GM12801 (cell line): ENCODE results near the gene SULT1C2.

Experiments
- TF ChIP-seq, protein P1 (sequence below): IDR thresholded peaks from one replicate; pipeline ENCODE4 v1.5.1; 2011; ENCODE audit warnings: control low read depth; ENCODE audit not compliant: insufficient read length; ENCODE audit errors: extremely low read depth

Gene SULT1C2

GRCh38 chr2:108293850-108294249 is 5.2 kb downstream of the SULT1C2 start:
- TF ChIP-seq, protein P1, sequence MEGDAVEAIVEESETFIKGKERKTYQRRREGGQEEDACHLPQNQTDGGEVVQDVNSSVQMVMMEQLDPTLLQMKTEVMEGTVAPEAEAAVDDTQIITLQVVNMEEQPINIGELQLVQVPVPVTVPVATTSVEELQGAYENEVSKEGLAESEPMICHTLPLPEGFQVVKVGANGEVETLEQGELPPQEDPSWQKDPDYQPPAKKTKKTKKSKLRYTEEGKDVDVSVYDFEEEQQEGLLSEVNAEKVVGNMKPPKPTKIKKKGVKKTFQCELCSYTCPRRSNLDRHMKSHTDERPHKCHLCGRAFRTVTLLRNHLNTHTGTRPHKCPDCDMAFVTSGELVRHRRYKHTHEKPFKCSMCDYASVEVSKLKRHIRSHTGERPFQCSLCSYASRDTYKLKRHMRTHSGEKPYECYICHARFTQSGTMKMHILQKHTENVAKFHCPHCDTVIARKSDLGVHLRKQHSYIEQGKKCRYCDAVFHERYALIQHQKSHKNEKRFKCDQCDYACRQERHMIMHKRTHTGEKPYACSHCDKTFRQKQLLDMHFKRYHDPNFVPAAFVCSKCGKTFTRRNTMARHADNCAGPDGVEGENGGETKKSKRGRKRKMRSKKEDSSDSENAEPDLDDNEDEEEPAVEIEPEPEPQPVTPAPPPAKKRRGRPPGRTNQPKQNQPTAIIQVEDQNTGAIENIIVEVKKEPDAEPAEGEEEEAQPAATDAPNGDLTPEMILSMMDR = no peak

- TF ChIP-seq, protein P1 = no peak
These were observed 8.9 kb downstream of the SULT1C2 start for GRCh38 chr2:108297436-108298141.

GRCh38 chr2:108301558-108301957 is 12.9 kb downstream of the SULT1C2 start:
- TF ChIP-seq, protein P1 = no peak

DNA sequence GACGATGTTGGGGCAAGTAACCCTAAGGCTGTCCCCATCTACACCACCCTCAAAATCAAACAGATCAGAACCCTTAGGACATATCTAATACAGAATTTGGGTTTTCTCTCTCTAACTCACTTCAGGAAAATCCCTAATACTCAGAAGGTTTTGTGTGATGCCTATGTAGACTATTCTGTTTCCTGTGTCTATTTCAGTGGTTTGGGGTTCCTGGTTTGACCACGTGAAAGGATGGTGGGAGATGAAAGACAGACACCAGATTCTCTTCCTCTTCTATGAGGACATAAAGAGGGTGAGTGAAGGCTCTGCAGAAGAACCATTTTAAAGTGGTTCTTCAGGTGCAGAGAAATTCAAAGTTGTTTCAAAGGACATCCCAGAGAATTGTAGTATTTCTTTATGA is 16.3 kb downstream of the SULT1C2 start:
- TF ChIP-seq, protein P1 = no peak

- TF ChIP-seq, protein P1 = no peak
These were observed 17.2 kb downstream of the SULT1C2 start for GRCh38 chr2:108305901-108306300.

GRCh38 chr2:108309903-108310302 is 21.2 kb downstream of the SULT1C2 start:
- TF ChIP-seq, protein P1 = no peak

- TF ChIP-seq, protein P1 = no peak
These were observed 26.0 kb downstream of the SULT1C2 start for GRCh38 chr2:108314586-108315296.
